ENCODE results near the gene ZYG11B.
"Not testable (repeated sequence)": the region's sequence is repeated elsewhere in the genome, so short reads cannot be mapped to it uniquely, and the experiment has no call there.

Gene ZYG11B

DNA sequence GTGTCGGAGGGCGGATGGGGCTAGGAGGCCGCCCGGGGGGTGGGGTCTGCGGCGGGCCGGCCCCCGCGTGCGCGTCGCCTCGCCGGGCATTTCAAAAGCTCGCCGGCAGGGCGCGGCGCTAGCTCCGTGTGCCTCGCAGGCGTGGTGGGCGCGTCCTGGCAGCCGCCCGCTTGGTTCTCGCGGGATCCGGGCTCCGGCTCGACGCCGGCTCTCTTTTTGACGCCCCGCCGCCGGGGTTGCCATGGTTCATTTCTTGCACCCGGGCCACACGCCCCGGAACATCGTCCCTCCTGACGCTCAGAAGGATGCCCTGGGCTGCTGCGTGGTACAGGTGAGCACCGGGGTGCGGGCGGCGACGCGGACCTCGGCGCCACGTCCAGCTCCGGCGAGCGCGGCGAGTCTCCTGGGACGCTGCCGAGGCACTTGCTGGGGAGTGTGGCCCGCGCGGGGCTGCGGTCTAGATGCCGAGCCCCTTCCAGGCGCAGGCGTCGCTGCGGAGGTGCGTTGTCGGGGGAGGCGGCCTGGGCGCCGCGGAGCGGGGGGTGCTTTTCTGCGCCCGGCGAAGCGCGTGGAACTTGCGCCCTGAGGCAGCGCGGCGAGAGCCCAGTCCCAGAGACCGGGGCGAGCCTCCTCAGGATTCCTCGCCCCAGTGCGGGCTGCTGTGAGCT is 116.5 kb downstream of the ZYG11B start, which contains the start of gene ZYG11A:
ZYG11A (plus strand) TSS at position 118 of the 668 bp plus-strand sequence; CDS start at position 242, 124 bp downstream.
- peak in 1 of 56 donors; percentile 1 for DNase-seq

DNA sequence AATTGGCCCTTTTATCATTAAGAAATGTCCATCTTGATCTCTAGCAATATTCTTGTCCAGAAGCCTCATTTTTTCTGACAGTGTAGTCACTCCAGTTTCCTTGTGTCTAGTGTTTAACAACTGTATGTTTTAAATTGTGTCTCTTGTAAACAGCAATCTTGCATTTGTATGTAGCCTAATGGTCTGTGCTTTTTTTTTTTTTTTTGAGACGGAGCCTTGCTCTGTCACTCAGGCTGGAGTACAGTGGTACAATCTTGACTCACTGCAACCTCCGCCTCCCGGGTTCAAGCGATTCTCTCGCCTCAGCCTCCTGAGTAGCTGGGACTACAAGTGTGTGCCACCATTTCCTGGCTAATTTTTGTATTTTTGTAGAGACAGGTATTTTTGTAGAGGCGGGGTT is 118.9 kb downstream of the ZYG11B start:
- DNase-seq, result not testable (repeated sequence)

DNA sequence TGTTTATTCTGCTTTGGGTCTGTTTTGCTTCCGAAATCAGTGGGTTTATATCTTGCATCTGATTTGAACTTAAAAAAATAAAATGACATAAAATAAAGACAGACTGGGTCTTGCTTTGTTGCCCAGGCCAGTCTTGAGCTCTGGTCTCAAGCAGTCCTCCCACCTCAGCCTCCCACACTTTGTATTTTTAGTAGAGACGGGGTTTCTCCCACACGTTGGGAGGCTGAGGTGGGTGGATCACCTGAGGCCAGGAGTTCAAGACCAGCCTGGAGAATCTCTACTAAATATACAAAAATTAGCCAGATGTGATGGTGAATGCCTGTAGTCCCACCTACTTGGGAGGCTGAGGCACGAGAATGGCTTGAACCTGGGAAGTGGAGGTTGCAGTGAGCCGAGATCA is 122.2 kb downstream of the ZYG11B start:
- no peak for DNase-seq

DNA sequence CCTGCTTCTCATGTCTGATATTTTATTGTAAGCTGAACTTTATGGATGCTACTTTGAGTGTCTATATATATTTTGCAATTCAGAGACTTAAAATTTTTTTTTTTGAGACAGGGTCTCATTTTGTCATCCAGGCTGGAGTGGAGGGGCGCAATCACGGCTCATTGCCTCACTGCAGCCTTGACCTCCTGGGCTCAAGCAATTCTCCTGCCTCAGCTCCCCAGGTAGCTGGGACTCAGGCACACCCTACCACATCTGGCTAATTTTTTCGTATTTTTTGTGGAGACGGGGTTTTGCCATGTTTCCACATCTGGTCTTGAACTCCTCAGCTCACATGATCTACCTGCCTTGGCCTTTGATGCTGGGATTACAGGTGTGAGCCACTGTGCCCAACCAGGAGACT is 124.7 kb downstream of the ZYG11B start:
- no peak for DNase-seq

DNA sequence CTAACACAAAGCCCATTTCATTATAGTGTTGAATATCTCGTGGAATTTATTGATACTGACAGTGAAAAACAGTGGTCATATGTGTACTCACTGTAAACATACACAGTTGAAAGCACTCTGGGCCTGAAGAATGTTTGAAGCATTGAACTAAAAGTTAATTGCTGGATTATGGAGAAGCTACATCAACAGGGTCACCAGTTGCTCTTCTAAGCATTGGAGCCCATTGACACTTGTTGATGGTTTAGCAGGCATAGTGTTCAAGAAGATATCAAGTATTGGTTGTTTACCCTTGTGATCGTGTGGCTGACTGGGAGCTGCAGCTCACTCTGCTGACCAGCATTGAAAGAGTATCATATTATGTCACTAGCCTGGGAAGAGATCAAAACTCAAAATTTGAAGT is 126.6 kb downstream of the ZYG11B start:
- DNase-seq, result no peak

DNA sequence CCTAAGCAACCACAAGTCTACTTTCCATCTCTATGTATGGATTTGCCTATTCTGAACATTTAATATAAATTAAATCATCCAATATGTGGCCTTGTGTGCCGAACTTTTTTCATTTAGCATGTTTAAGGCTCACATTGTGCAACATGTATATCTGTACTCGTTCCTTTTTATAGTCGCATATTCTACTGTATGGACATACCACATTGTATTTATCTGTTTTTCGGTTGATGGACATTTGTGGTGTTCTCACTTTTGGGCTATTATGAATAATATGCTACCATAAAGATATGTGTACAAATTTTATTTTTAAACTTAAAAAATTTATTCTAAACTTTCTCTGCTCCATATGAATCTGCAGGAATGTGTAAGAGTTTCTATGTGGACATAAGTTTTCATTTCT is 129.3 kb downstream of the ZYG11B start:
- no peak for DNase-seq

DNA sequence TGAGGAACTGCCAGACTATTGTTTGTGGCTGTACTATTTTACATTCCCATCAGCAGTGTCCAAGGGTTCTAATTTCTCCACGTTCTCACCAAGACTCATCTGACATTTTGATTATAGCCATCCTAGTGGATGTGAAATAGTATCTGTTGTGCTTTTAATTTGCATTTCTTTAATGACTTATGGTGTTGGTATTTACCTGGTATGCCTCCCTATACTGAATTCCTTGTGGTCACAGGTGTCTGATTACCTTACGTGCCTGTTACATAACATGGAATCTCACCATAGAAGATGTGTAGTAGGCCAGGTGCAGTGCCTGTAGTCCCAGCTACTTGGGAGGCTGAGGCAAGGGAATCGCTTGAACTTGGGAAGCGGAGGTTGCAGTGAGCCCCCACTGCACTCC is 129.8 kb downstream of the ZYG11B start:
- DNase-seq, result no peak

DNA sequence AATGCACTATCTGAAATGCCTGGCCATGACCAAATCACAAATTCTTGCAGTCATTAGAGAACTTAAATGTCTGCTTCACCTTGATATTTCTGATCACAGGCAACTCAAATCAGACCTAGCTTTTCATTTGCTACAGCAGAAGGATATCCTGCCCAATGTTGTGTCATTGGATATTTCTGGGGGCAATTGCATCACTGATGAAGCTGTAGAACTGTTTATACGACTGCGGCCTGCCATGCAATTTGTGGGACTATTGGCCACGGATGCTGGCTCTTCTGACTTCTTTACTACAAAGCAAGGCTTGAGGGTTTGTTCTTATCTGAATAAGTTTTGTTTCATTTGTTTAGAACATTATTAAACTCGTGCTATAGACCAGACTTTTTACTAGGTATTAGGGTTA is 131.2 kb downstream of the ZYG11B start:
- no peak for DNase-seq

DNA sequence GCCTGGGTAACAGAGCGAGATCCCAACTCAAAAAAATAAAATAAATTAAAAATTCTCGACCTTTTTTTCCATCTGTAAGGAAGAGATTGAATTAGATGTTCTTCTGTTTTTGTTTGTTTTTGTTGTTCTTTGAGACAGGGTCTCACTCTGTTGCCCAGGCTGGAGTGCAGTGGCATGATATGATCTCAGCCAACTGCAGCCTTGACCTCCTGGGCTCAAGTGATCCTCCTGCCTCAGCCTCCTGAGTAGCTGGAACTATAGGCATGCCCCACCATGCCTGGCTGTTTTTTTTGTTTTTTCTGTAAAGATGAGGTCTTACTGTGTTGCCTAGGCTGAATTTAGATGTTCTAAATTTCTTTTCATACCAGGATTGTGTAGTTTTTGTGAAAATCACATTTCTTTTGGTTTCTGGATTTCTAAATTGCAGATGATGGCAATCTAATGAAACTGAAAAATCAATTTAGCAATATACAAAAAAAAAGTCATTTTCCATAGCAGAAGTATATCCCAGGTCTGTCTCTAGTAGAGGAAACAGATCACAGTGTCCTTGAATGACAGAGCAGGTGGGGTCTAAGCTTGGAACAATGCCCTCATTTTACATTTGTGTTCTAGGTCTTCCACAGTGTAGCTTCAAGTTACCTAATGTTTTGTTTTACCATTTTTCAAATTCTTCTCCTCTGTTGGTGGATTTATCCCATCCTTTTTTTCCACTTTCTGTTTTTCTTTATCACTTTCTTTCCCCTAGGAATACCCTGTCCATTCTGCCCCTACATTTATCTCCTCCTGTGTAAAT is 136.6 kb downstream of the ZYG11B start:
- DNase-seq, result no peak

DNA sequence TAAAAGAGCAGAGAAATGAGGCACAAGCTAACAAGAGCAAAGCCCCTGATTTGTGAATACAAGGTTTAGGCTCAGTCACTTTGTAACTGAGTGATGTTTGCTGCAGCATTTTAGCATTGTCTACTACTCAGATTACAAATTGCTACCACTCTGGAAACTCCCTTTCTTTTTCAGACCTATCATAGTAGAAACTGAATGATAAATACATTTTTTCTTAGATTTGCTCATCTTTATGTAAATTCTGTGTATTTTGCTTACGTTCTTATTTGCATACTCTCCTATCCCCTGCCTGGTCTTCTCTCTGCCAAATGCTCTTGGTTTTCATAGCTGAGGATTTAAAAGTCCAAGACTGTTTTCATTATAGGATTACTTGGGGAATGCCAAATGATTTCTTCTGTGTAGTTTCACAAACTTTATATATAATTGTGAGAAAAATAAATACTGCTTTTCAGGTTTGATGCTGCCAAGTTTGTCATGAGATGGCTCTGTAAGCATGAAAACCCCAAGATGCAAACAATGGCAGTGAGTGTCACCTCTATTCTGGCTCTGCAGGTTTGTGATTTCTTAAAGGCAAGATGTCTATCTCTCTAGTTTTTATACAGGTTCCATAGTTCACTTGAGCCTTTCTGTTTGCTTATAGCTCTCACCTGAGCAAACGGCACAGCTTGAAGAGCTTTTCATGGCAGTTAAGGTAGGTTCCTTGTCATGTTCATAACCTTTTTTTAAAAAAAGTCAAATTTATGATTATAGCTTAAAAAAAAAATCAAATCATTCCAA is 141.0 kb downstream of the ZYG11B start:
- DNase-seq, result no peak

DNA sequence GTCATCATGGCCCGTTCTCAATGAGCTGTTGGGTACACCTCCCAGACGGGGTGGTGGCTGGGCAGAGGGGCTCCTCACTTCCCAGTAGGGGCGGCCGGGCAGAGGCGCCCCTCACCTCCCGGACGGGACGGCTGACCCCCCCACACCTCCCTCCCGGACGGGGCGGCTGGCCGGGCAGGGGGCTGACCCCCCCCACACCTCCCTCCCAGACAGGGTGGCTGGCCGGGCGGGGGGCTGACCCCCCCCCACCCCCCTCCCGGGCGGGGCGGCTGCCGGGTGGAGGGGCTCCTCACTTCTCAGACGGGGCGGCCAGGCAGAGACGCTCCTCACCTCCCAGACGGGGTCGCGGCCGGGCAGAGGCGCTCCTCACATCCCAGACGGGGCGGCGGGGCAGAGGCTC is 143.5 kb downstream of the ZYG11B start:
- DNase-seq, result not testable (repeated sequence)

DNA sequence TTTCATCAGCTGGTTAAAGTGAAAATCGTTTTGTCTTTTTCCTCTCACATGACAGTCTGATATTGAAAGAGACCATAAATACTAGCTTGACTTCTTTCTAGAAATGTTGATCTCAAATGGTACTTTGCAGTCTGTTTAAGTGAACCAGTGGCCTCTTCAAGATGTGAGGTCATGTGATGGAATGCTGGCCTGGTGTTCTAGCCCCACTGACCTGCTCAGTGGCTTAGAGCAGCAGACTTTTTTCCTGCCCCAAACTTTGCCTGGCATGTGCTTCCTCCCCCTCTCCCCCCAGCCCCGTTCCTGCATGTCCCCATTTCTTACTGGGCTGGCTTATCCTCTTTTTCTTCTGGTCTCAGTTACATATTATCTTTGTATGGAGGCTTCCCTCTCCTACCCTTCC is 150.6 kb downstream of the ZYG11B start:
- no peak for DNase-seq

All from nucleus accumbens (tissue), 56 donors.